Activated CD8-positive, alpha-beta T cell treated with anti-CD3 and anti-CD28 coated beads for 36 hours (primary cell): ENCODE measurements around the gene AWAT2. TPM values are rescaled to one million over a fixed set of nuclear protein-coding genes. Genes with fewer than 3 reads are reported as not detected.
"Not testable (repeated sequence)": the region's sequence is repeated elsewhere in the genome, so short reads cannot be mapped to it uniquely, and the experiment has no call there.

Experiments
- ATAC-seq: fragments of 200-7000 bp; cut with Tn5 transposase; one replicate; pipeline ENCODE4 v1.10.0; 2021; ENCODE audit warnings: mild to moderate bottlenecking, moderate library complexity
- CTCF ChIA-PET: fragments of 350-600 bp; sonication (Branson Sonifier 250); formaldehyde crosslinking; loops from one replicate; lab custom pipeline; 2021; ENCODE audit warnings: antibody characterized with exemption; lab: Charles Lee
- POLR2A ChIA-PET: fragments of 350-600 bp; sonication (Branson Sonifier 250); formaldehyde crosslinking; loops from one replicate; lab custom pipeline; 2021; ENCODE audit warnings: antibody characterized with exemption; lab: Charles Lee
- DNase-seq: peaks from one replicate; pipeline ENCODE4 v3.0.0-alpha.2; 2020
- H3K27ac Mint-ChIP-seq: one replicate; pipeline ENCODE4 v1.8.0; 2021; ENCODE audit warnings: mild to moderate bottlenecking, mixed read lengths
- H3K27me3 Mint-ChIP-seq: one replicate; pipeline ENCODE4 v1.8.0; 2021; ENCODE audit warnings: mixed read lengths
- H3K36me3 Mint-ChIP-seq: one replicate; pipeline ENCODE4 v1.8.0; 2021; ENCODE audit warnings: low read depth, mixed read lengths
- H3K4me1 Mint-ChIP-seq: one replicate; pipeline ENCODE4 v1.8.0; 2021; ENCODE audit warnings: low read depth, mixed read lengths
- H3K4me3 Mint-ChIP-seq: one replicate; pipeline ENCODE4 v1.8.0; 2021; ENCODE audit warnings: mild to moderate bottlenecking, moderate library complexity, mixed read lengths
- H3K9me3 Mint-ChIP-seq: one replicate; pipeline ENCODE4 v1.8.0; 2021; ENCODE audit warnings: mixed read lengths
- CTCF ChIP-seq: fragments of 200-600 bp; IDR thresholded peaks from one replicate; pipeline ENCODE4 v1.8.0; 2022; ENCODE audit warnings: antibody characterized with exemption, mild to moderate bottlenecking
- intact Hi-C: fragments of 100-400 bp; cut with micrococcal nuclease; formaldehyde crosslinking; loops from one replicate; pipeline ENCODE4 v1.10.0; 2022
- total RNA-seq, 2 experiments: library from RNA; stranded (reverse); gene quantifications; one replicate each; pipeline ENCODE4 v1.2.3, GENCODE V29; 2021

AWAT2 gene
- total RNA-seq, 2 experiments from 2014 or later: not detected

- intact Hi-C loops: no loop called here
- Mint-ChIP-seq H3K4me3 (no peak overlapping the region), H3K4me1 (no peaks in the 10 kb centered on the region), H3K27ac (no peak overlapping the region), H3K36me3 (no peaks in the 10 kb centered on the region), H3K9me3 (no peaks in the 10 kb centered on the region), H3K27me3 (no peaks in the 10 kb centered on the region)
- DNase-seq (no peak), ATAC-seq (no peak)
- POLR2A ChIA-PET: no interaction called here
- CTCF ChIA-PET: no interaction called here
- TF ChIP-seq CTCF: no peak
Observed at GRCh38 chrX:70001708-70002341, 47.9 kb downstream of the AWAT2 start.

GRCh38 chrX:70001269-70001668 lies 48.5 kb downstream of the AWAT2 start:
- ATAC-seq: no peak
- no peak overlapping the region for H3K4me3 Mint-ChIP-seq
- no peak for TF ChIP-seq CTCF
- ChIA-PET CTCF (no interaction called here), POLR2A (no interaction called here)
- H3K4me1 Mint-ChIP-seq: no peaks in the 10 kb centered on the region
- no peaks in the 10 kb centered on the region for H3K9me3 Mint-ChIP-seq
- H3K27ac Mint-ChIP-seq: no peak overlapping the region
- no peak for DNase-seq
- no peaks in the 10 kb centered on the region for H3K36me3 Mint-ChIP-seq
- intact Hi-C loops: no loop called here
- no peaks in the 10 kb centered on the region for H3K27me3 Mint-ChIP-seq

GRCh38 chrX:69998299-69998698 lies 51.4 kb downstream of the AWAT2 start:
- H3K9me3 Mint-ChIP-seq, intact Hi-C loops, H3K27ac Mint-ChIP-seq, H3K4me1 Mint-ChIP-seq, ATAC-seq, CTCF ChIA-PET, DNase-seq, H3K4me3 Mint-ChIP-seq, H3K27me3 Mint-ChIP-seq, H3K36me3 Mint-ChIP-seq, POLR2A ChIA-PET: not testable (repeated sequence)

- intact Hi-C loops: no loop called here
- H3K9me3 Mint-ChIP-seq: no peaks in the 10 kb centered on the region
- H3K27ac Mint-ChIP-seq: no peak overlapping the region
- H3K4me1 Mint-ChIP-seq: no peaks in the 10 kb centered on the region
- ChIA-PET CTCF (no interaction called here), POLR2A (no interaction called here)
- ATAC-seq (no peak), DNase-seq (no peak)
- H3K36me3 Mint-ChIP-seq: no peaks in the 10 kb centered on the region
- H3K4me3 Mint-ChIP-seq: no peak overlapping the region
- no peak for TF ChIP-seq CTCF
- no peaks in the 10 kb centered on the region for H3K27me3 Mint-ChIP-seq
Observed at GRCh38 chrX:69996113-69996468, 53.6 kb downstream of the AWAT2 start.

GRCh38 chrX:69995362-69996112 lies 54.2 kb downstream of the AWAT2 start:
- H3K27ac Mint-ChIP-seq: no peak overlapping the region
- H3K36me3 Mint-ChIP-seq: no peaks in the 10 kb centered on the region
- H3K4me3 Mint-ChIP-seq: no peak overlapping the region
- ChIA-PET CTCF (no interaction called here), POLR2A (no interaction called here)
- H3K9me3 Mint-ChIP-seq: no peaks in the 10 kb centered on the region
- no peak for DNase-seq
- ATAC-seq: no peak
- no peaks in the 10 kb centered on the region for H3K27me3 Mint-ChIP-seq
- intact Hi-C loops: no loop called here
- no peak for TF ChIP-seq CTCF
- no peaks in the 10 kb centered on the region for H3K4me1 Mint-ChIP-seq
